ENCODE data around the gene PHETA1. TPM values are rescaled to one million over a fixed set of nuclear protein-coding genes. Genes with fewer than 3 reads are reported as not detected.

PHETA1 gene
- total and polyA plus RNA-seq, 2 of the 13 experiments (the other 11 are each of a cell fraction or from before 2014, with no cell fraction given) = 11.3 to 20.8 TPM

GRCh38 chr12:111368788-111369495, at the start of gene PHETA1 (continued):
- TF ChIP-seq PITX1 (CRISPR knock-in tag; IDR thresholded peaks at IDR 0.05) (peak; percentile 30; the same call in 1 of the 2 replicates), ZBTB25 (CRISPR knock-in tag; IDR thresholded peaks at IDR 0.05) (peak; percentile 34; the same call in 1 of the 2 replicates), ZNF160 (CRISPR knock-in tag; IDR thresholded peaks at IDR 0.05) (peak; percentile 51), GFI1 (CRISPR knock-in tag; IDR thresholded peaks at IDR 0.05; ENCODE audit: borderline replicate concordance) (0 out of 2 replicates have a peak, but pooled peaks have one; percentile 16), IRF9 (CRISPR knock-in tag; IDR thresholded peaks at IDR 0.05; ENCODE audit: borderline replicate concordance) (peak; percentile 61; the same call in 1 of the 2 replicates), GLI4 (CRISPR knock-in tag; IDR thresholded peaks at IDR 0.05; ENCODE audit: borderline replicate concordance) (peak; percentile 54; the same call in 1 of the 2 replicates), AGO1 (IDR thresholded peaks at IDR 0.05; ENCODE audit: low read depth, low read length, poor library complexity, severe bottlenecking) (no peak), ZNF564 (CRISPR knock-in tag; IDR thresholded peaks at IDR 0.05) (no peak), SATB2 (CRISPR knock-in tag; IDR thresholded peaks at IDR 0.05) (no peak), THYN1 (CRISPR knock-in tag; IDR thresholded peaks at IDR 0.05; ENCODE audit: borderline replicate concordance, low read depth) (no peak), MTF2 (CRISPR knock-in tag; IDR thresholded peaks at IDR 0.05; ENCODE audit: borderline replicate concordance) (no peak), KLF11 (CRISPR knock-in tag; IDR thresholded peaks at IDR 0.05) (no peak), ZBTB37 (CRISPR knock-in tag; IDR thresholded peaks at IDR 0.05) (no peak), HOXD1 (CRISPR knock-in tag; IDR thresholded peaks at IDR 0.05) (no peak), MAX (IDR thresholded peaks at IDR 0.05) (peak; percentile 68; the same call in 1 of the 2 replicates), ZNF275 (CRISPR knock-in tag; IDR thresholded peaks at IDR 0.05; ENCODE audit: borderline replicate concordance) (no peak)
- TF ChIP-seq, protein P1, sequence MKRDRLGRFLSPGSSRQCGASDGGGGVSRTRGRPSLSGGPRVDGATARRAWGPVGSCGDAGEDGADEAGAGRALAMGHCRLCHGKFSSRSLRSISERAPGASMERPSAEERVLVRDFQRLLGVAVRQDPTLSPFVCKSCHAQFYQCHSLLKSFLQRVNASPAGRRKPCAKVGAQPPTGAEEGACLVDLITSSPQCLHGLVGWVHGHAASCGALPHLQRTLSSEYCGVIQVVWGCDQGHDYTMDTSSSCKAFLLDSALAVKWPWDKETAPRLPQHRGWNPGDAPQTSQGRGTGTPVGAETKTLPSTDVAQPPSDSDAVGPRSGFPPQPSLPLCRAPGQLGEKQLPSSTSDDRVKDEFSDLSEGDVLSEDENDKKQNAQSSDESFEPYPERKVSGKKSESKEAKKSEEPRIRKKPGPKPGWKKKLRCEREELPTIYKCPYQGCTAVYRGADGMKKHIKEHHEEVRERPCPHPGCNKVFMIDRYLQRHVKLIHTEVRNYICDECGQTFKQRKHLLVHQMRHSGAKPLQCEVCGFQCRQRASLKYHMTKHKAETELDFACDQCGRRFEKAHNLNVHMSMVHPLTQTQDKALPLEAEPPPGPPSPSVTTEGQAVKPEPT (CRISPR knock-in tag; IDR thresholded peaks at IDR 0.05; ENCODE audit: low read depth) = no peak
- TF ChIP-seq, protein P2, sequence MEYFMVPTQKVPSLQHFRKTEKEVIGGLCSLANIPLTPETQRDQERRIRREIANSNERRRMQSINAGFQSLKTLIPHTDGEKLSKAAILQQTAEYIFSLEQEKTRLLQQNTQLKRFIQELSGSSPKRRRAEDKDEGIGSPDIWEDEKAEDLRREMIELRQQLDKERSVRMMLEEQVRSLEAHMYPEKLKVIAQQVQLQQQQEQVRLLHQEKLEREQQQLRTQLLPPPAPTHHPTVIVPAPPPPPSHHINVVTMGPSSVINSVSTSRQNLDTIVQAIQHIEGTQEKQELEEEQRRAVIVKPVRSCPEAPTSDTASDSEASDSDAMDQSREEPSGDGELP (IDR thresholded peaks at IDR 0.05; ENCODE audit: borderline replicate concordance, low read depth) = no peak
- TF ChIP-seq, protein P3, sequence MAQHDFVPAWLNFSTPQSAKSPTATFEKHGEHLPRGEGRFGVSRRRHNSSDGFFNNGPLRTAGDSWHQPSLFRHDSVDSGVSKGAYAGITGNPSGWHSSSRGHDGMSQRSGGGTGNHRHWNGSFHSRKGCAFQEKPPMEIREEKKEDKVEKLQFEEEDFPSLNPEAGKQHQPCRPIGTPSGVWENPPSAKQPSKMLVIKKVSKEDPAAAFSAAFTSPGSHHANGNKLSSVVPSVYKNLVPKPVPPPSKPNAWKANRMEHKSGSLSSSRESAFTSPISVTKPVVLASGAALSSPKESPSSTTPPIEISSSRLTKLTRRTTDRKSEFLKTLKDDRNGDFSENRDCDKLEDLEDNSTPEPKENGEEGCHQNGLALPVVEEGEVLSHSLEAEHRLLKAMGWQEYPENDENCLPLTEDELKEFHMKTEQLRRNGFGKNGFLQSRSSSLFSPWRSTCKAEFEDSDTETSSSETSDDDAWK (CRISPR knock-in tag; IDR thresholded peaks at IDR 0.05) = no peak
